Measurements from ENCODE around the gene UFSP2.

Gene UFSP2

GRCh38 chr4:185461565-185461964 lies 35.8 kb upstream of the UFSP2 start:
- no peak for DNase-seq
- TF ChIP-seq GATA1 (IDR thresholded peaks at IDR 0.05; ENCODE audit: low read depth, low read length): no peak
- no peak for TF ChIP-seq POLR2A (IDR thresholded peaks at IDR 0.05; ENCODE audit: low read length)

- no peak for DNase-seq
Observed at GRCh38 chr4:185457136-185457535, 31.4 kb upstream of the UFSP2 start.

GRCh38 chr4:185456131-185456530 lies 30.4 kb upstream of the UFSP2 start:
- TF ChIP-seq GATA1 (IDR thresholded peaks at IDR 0.05; ENCODE audit: low read depth, low read length): no peak
- no peak for TF ChIP-seq POLR2A (IDR thresholded peaks at IDR 0.05; ENCODE audit: low read length)
- no peak for DNase-seq

More at GRCh38 chr4:185457136-185457535, 31.4 kb upstream of the UFSP2 start:
- no peak for TF ChIP-seq POLR2A (IDR thresholded peaks at IDR 0.05; ENCODE audit: low read length)

GRCh38 chr4:185445209-185445608 lies 19.4 kb upstream of the UFSP2 start:
- DNase-seq: no peak
- TF ChIP-seq GATA1 (IDR thresholded peaks at IDR 0.05; ENCODE audit: low read depth, low read length) (no peak), POLR2A (IDR thresholded peaks at IDR 0.05; ENCODE audit: low read length) (no peak)

GRCh38 chr4:185441479-185441878 lies 15.7 kb upstream of the UFSP2 start:
- TF ChIP-seq GATA1 (IDR thresholded peaks at IDR 0.05; ENCODE audit: low read depth, low read length) (no peak), POLR2A (IDR thresholded peaks at IDR 0.05; ENCODE audit: low read length) (no peak)
- no peak for DNase-seq

GRCh38 chr4:185437809-185438208 lies 12.0 kb upstream of the UFSP2 start:
- TF ChIP-seq GATA1 (IDR thresholded peaks at IDR 0.05; ENCODE audit: low read depth, low read length) (no peak), POLR2A (IDR thresholded peaks at IDR 0.05; ENCODE audit: low read length) (no peak)
- no peak for DNase-seq

- no peak for DNase-seq
- no peak for TF ChIP-seq POLR2A (IDR thresholded peaks at IDR 0.05; ENCODE audit: low read length)
- TF ChIP-seq GATA1 (IDR thresholded peaks at IDR 0.05; ENCODE audit: low read depth, low read length): no peak
Observed at GRCh38 chr4:185435466-185435865, 9.7 kb upstream of the UFSP2 start.

GRCh38 chr4:185429660-185430059 lies 3.9 kb upstream of the UFSP2 start:
- no peak for TF ChIP-seq POLR2A (IDR thresholded peaks at IDR 0.05; ENCODE audit: low read length)
- TF ChIP-seq GATA1 (IDR thresholded peaks at IDR 0.05; ENCODE audit: low read depth, low read length): no peak
- no peak for DNase-seq

GRCh38 chr4:185426960-185427688 lies 1.4 kb upstream of the UFSP2 start:
- TF ChIP-seq GATA1 (IDR thresholded peaks at IDR 0.05; ENCODE audit: low read depth, low read length) (no peak), POLR2A (IDR thresholded peaks at IDR 0.05; ENCODE audit: low read length) (no peak)
- DNase-seq: peak in 1 of 2 experiments; percentile 4

GRCh38 chr4:185424905-185425646 lies 688 bp downstream of the UFSP2 start:
- TF ChIP-seq GATA1 (IDR thresholded peaks at IDR 0.05; ENCODE audit: low read depth, low read length): no peak
- no peak for TF ChIP-seq POLR2A (IDR thresholded peaks at IDR 0.05; ENCODE audit: low read length)
- DNase-seq: peak; percentile 61 to 68

- DNase-seq: no peak
- TF ChIP-seq GATA1 (IDR thresholded peaks at IDR 0.05; ENCODE audit: low read depth, low read length) (no peak), POLR2A (IDR thresholded peaks at IDR 0.05; ENCODE audit: low read length) (no peak)
Observed at GRCh38 chr4:185421366-185422124, 4.2 kb downstream of the UFSP2 start.

- no peak for DNase-seq
- TF ChIP-seq POLR2A (IDR thresholded peaks at IDR 0.05; ENCODE audit: low read length): no peak
- TF ChIP-seq GATA1 (IDR thresholded peaks at IDR 0.05; ENCODE audit: low read depth, low read length): no peak
Observed at GRCh38 chr4:185416955-185417354, 8.8 kb downstream of the UFSP2 start.

GRCh38 chr4:185412412-185412811 lies 13.4 kb downstream of the UFSP2 start:
- no peak for DNase-seq

GRCh38 chr4:185411849-185412248 lies 13.9 kb downstream of the UFSP2 start:
- TF ChIP-seq POLR2A (IDR thresholded peaks at IDR 0.05; ENCODE audit: low read length): no peak
- TF ChIP-seq GATA1 (IDR thresholded peaks at IDR 0.05; ENCODE audit: low read depth, low read length): no peak
- no peak for DNase-seq

More at GRCh38 chr4:185412412-185412811, 13.4 kb downstream of the UFSP2 start:
- TF ChIP-seq POLR2A (IDR thresholded peaks at IDR 0.05; ENCODE audit: low read length) (no peak), GATA1 (IDR thresholded peaks at IDR 0.05; ENCODE audit: low read depth, low read length) (no peak)

All from erythroblast (primary cell).